Measurements from ENCODE around the gene ABHD2. TPM values are rescaled to one million over a fixed set of nuclear protein-coding genes. Genes with fewer than 3 reads are reported as not detected.

The ABHD2 gene
- total and polyA plus RNA-seq, 2 experiments from 2014 or later, result 5.2 to 15.2 TPM

GRCh38 chr15:89199746-89200145, 111.5 kb downstream of the ABHD2 start:
- peak overlapping the region; percentile 57; the same call in 1 of the 2 replicates for H3K4me2 ChIP-seq
- Mint-ChIP-seq H3K4me3 (no peak overlapping the region; the same call in 2 of the 3 replicates), H3K27ac (peak overlapping the region; percentile 33; the same call in 1 of the 2 replicates), H3K27me3 (ENCODE audit: insufficient read depth, low read depth, poor library complexity) (no peaks in the 10 kb centered on the region), H3K36me3 (ENCODE audit: low read depth) (no peaks in the 10 kb centered on the region), H3K4me1 (peaks cover 65% of the 10 kb centered on the region), H3K9me3 (no peaks in the 10 kb centered on the region)
- no peaks in the 10 kb centered on the region for H3K27me3 ChIP-seq (ENCODE audit: insufficient read depth)
- no peak overlapping the region for H3K4me3 ChIP-seq
- no peak for TF ChIP-seq NANOG (IDR thresholded peaks at IDR 0.05; ENCODE audit: borderline replicate concordance)
- no peak for TF ChIP-seq CTCF (conservative IDR thresholded peaks at IDR 0.05; ENCODE audit: low read depth in 2 of 2)
- TF ChIP-seq, protein P1, sequence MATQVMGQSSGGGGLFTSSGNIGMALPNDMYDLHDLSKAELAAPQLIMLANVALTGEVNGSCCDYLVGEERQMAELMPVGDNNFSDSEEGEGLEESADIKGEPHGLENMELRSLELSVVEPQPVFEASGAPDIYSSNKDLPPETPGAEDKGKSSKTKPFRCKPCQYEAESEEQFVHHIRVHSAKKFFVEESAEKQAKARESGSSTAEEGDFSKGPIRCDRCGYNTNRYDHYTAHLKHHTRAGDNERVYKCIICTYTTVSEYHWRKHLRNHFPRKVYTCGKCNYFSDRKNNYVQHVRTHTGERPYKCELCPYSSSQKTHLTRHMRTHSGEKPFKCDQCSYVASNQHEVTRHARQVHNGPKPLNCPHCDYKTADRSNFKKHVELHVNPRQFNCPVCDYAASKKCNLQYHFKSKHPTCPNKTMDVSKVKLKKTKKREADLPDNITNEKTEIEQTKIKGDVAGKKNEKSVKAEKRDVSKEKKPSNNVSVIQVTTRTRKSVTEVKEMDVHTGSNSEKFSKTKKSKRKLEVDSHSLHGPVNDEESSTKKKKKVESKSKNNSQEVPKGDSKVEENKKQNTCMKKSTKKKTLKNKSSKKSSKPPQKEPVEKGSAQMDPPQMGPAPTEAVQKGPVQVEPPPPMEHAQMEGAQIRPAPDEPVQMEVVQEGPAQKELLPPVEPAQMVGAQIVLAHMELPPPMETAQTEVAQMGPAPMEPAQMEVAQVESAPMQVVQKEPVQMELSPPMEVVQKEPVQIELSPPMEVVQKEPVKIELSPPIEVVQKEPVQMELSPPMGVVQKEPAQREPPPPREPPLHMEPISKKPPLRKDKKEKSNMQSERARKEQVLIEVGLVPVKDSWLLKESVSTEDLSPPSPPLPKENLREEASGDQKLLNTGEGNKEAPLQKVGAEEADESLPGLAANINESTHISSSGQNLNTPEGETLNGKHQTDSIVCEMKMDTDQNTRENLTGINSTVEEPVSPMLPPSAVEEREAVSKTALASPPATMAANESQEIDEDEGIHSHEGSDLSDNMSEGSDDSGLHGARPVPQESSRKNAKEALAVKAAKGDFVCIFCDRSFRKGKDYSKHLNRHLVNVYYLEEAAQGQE (IDR thresholded peaks at IDR 0.05; ENCODE audit: unreplicated experiment), result no peak
- no peak for TF ChIP-seq ZNF114 (CRISPR knock-in tag; IDR thresholded peaks at IDR 0.05)
- no peak for TF ChIP-seq EZH2phosphoT487 (IDR thresholded peaks at IDR 0.05; ENCODE audit: unreplicated experiment)
- TF ChIP-seq POLR2AphosphoS5 (IDR thresholded peaks at IDR 0.05; ENCODE audit: low read depth), result no peak
- TF ChIP-seq, protein P2, sequence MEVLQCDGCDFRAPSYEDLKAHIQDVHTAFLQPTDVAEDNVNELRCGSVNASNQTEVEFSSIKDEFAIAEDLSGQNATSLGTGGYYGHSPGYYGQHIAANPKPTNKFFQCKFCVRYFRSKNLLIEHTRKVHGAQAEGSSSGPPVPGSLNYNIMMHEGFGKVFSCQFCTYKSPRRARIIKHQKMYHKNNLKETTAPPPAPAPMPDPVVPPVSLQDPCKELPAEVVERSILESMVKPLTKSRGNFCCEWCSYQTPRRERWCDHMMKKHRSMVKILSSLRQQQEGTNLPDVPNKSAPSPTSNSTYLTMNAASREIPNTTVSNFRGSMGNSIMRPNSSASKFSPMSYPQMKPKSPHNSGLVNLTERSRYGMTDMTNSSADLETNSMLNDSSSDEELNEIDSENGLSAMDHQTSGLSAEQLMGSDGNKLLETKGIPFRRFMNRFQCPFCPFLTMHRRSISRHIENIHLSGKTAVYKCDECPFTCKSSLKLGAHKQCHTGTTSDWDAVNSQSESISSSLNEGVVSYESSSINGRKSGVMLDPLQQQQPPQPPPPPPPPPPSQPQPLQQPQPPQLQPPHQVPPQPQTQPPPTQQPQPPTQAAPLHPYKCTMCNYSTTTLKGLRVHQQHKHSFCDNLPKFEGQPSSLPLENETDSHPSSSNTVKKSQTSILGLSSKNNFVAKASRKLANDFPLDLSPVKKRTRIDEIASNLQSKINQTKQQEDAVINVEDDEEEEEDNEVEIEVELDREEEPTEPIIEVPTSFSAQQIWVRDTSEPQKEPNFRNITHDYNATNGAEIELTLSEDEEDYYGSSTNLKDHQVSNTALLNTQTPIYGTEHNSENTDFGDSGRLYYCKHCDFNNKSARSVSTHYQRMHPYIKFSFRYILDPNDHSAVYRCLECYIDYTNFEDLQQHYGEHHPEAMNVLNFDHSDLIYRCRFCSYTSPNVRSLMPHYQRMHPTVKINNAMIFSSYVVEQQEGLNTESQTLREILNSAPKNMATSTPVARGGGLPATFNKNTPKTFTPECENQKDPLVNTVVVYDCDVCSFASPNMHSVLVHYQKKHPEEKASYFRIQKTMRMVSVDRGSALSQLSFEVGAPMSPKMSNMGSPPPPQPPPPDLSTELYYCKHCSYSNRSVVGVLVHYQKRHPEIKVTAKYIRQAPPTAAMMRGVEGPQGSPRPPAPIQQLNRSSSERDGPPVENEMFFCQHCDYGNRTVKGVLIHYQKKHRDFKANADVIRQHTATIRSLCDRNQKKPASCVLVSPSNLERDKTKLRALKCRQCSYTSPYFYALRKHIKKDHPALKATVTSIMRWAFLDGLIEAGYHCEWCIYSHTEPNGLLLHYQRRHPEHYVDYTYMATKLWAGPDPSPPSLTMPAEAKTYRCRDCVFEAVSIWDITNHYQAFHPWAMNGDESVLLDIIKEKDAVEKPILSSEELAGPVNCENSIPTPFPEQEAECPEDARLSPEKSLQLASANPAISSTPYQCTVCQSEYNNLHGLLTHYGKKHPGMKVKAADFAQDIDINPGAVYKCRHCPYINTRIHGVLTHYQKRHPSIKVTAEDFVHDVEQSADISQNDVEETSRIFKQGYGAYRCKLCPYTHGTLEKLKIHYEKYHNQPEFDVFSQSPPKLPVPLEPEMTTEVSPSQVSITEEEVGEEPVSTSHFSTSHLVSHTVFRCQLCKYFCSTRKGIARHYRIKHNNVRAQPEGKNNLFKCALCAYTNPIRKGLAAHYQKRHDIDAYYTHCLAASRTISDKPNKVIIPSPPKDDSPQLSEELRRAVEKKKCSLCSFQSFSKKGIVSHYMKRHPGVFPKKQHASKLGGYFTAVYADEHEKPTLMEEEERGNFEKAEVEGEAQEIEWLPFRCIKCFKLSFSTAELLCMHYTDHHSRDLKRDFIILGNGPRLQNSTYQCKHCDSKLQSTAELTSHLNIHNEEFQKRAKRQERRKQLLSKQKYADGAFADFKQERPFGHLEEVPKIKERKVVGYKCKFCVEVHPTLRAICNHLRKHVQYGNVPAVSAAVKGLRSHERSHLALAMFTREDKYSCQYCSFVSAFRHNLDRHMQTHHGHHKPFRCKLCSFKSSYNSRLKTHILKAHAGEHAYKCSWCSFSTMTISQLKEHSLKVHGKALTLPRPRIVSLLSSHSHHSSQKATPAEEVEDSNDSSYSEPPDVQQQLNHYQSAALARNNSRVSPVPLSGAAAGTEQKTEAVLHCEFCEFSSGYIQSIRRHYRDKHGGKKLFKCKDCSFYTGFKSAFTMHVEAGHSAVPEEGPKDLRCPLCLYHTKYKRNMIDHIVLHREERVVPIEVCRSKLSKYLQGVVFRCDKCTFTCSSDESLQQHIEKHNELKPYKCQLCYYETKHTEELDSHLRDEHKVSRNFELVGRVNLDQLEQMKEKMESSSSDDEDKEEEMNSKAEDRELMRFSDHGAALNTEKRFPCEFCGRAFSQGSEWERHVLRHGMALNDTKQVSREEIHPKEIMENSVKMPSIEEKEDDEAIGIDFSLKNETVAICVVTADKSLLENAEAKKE (CRISPR knock-in tag; IDR thresholded peaks at IDR 0.05), result no peak
- TF ChIP-seq, protein P3, sequence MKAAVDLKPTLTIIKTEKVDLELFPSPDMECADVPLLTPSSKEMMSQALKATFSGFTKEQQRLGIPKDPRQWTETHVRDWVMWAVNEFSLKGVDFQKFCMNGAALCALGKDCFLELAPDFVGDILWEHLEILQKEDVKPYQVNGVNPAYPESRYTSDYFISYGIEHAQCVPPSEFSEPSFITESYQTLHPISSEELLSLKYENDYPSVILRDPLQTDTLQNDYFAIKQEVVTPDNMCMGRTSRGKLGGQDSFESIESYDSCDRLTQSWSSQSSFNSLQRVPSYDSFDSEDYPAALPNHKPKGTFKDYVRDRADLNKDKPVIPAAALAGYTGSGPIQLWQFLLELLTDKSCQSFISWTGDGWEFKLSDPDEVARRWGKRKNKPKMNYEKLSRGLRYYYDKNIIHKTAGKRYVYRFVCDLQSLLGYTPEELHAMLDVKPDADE (IDR thresholded peaks at IDR 0.05), result no peak
- TF ChIP-seq ZNF331 (CRISPR knock-in tag; IDR thresholded peaks at IDR 0.05; ENCODE audit: low read depth), result no peak
- TF ChIP-seq JUNB (IDR thresholded peaks at IDR 0.05; ENCODE audit: unreplicated experiment), result no peak
- TF ChIP-seq EZH2 (IDR thresholded peaks at IDR 0.05; ENCODE audit: low read depth, unreplicated experiment), result no peak
- TF ChIP-seq CREB1 (CRISPR knock-in tag; IDR thresholded peaks at IDR 0.05; ENCODE audit: low read depth), result no peak
- TF ChIP-seq STAT1 (IDR thresholded peaks at IDR 0.05; ENCODE audit: unreplicated experiment), result no peak
- no peak overlapping the region for H2AFZ ChIP-seq
- peaks cover 47% of the 10 kb centered on the region for H3K4me1 ChIP-seq (ENCODE audit: insufficient read depth)
- H3K27ac ChIP-seq (ENCODE audit: low read depth), result peak overlapping the region; percentile 28
- no peaks in the 10 kb centered on the region for H3K9me2 ChIP-seq (ENCODE audit: insufficient read depth)
- DNase-seq (ENCODE audit: low spot score) (peak; percentile 74), ATAC-seq (peak; percentile 69)
- H3F3A ChIP-seq (replicated peaks; ENCODE audit: low read depth), result no peaks in the 10 kb centered on the region
- no peaks in the 10 kb centered on the region for H3K36me3 ChIP-seq (ENCODE audit: insufficient read depth)
- H3K79me2 ChIP-seq (replicated peaks; ENCODE audit: insufficient read depth), result no peaks in the 10 kb centered on the region
- H4K20me1 ChIP-seq (replicated peaks; ENCODE audit: insufficient read depth), result no peaks in the 10 kb centered on the region

Measured in GM23338 (cell line).